Measurements from ENCODE around the gene CNTNAP2. TPM values are rescaled to one million over a fixed set of nuclear protein-coding genes. Genes with fewer than 3 reads are reported as not detected.

Gene CNTNAP2
- polyA plus RNA-seq, 10 donors: 5.6 to 19.6 (median 11.4) TPM

- peak; percentile 27 to 70 (median 33) for DNase-seq
These were observed 896.1 kb downstream of the CNTNAP2 start for GRCh38 chr7:147012666-147013065.

- peak in 1 of 3 donors; percentile 48 for DNase-seq
These were observed 897.2 kb downstream of the CNTNAP2 start for GRCh38 chr7:147013825-147014224.

- DNase-seq: peak in 2 of 3 donors; percentile 29 to 77
These were observed 897.8 kb downstream of the CNTNAP2 start for GRCh38 chr7:147014286-147014955.

GRCh38 chr7:147015999-147016398, 899.4 kb downstream of the CNTNAP2 start:
- DNase-seq: no peak

GRCh38 chr7:147022056-147022455, 905.5 kb downstream of the CNTNAP2 start:
- DNase-seq: no peak

- no peak for DNase-seq
These were observed 906.8 kb downstream of the CNTNAP2 start for GRCh38 chr7:147023440-147023839.

- DNase-seq: no peak
These were observed 913.4 kb downstream of the CNTNAP2 start for GRCh38 chr7:147029953-147030352.

GRCh38 chr7:147033641-147034040, 917.0 kb downstream of the CNTNAP2 start:
- peak; percentile 56 to 91 (median 80) for DNase-seq

- DNase-seq: peak in 1 of 3 donors; percentile 52
These were observed 924.8 kb downstream of the CNTNAP2 start for GRCh38 chr7:147041438-147041837.

GRCh38 chr7:147044941-147045340, 928.3 kb downstream of the CNTNAP2 start:
- no peak for DNase-seq

- DNase-seq: peak in 2 of 3 donors; percentile 20 to 43
These were observed 931.1 kb downstream of the CNTNAP2 start for GRCh38 chr7:147047696-147048095.

GRCh38 chr7:147048864-147049263, 932.3 kb downstream of the CNTNAP2 start:
- DNase-seq: no peak

- no peak for DNase-seq
These were observed 936.2 kb downstream of the CNTNAP2 start for GRCh38 chr7:147052818-147053217.

- no peak for DNase-seq
These were observed 937.1 kb downstream of the CNTNAP2 start for GRCh38 chr7:147053746-147054145.

- no peak for DNase-seq
These were observed 943.5 kb downstream of the CNTNAP2 start for GRCh38 chr7:147060070-147060469.

GRCh38 chr7:147062897-147063296, 946.3 kb downstream of the CNTNAP2 start:
- no peak for DNase-seq

GRCh38 chr7:147068842-147069241, 952.2 kb downstream of the CNTNAP2 start:
- DNase-seq: no peak

- DNase-seq: no peak
These were observed 953.2 kb downstream of the CNTNAP2 start for GRCh38 chr7:147069771-147070170.

- no peak for DNase-seq
These were observed 954.3 kb downstream of the CNTNAP2 start for GRCh38 chr7:147070886-147071285.

GRCh38 chr7:147071536-147071935, 954.9 kb downstream of the CNTNAP2 start:
- DNase-seq: no peak

GRCh38 chr7:147078312-147078711, 961.7 kb downstream of the CNTNAP2 start:
- DNase-seq: no peak

- no peak for DNase-seq
These were observed 962.5 kb downstream of the CNTNAP2 start for GRCh38 chr7:147079083-147079482.

- DNase-seq: no peak
These were observed 963.4 kb downstream of the CNTNAP2 start for GRCh38 chr7:147079921-147080420.

- no peak for DNase-seq
These were observed 964.5 kb downstream of the CNTNAP2 start for GRCh38 chr7:147081117-147081516.
